IMR-90 (cell line): Measurements from ENCODE around the gene CSN1S1. TPM values are rescaled to one million over a fixed set of nuclear protein-coding genes. Genes with fewer than 3 reads are reported as not detected.

Source experiments
- ATAC-seq: fragments of 200-7000 bp; cut with Tn5 transposase; 2 replicates; pipeline ENCODE4 v1.9.1; 2020; ENCODE audit warnings: low read depth, mild to moderate bottlenecking, moderate library complexity
- BruUV-seq: library from RNA; stranded (reverse); fragments of 400-500 nt; replicated peaks from 2 replicates; lab custom pipeline; 2021; lab: Mats Ljungman, UMichigan
- CTCF ChIA-PET: fragments of 300-600 bp; formaldehyde crosslinking; extraction: SDS; loops from one replicate; lab custom pipeline; 2021; ENCODE audit warnings: antibody characterized with exemption; lab: Yijun Ruan, JAX
- POLR2A ChIA-PET: fragments of 300-600 bp; sonication (Branson Sonifier 250); formaldehyde crosslinking; loops from one replicate; lab custom pipeline; 2022; ENCODE audit warnings: antibody characterized with exemption; ENCODE audit not compliant: unreplicated experiment; lab: Charles Lee
- DNase-seq: peaks from one replicate; pipeline ENCODE4 v3.0.0; 2013
- H2AFZ ChIP-seq: replicated peaks from 2 replicates; pipeline ENCODE3; 2013; ENCODE audit warnings: low read length, mild to moderate bottlenecking; ENCODE audit not compliant: poor library complexity
- H2AK5ac ChIP-seq: 2 replicates; pipeline ENCODE4 v1.6.1; 2013; ENCODE audit warnings: low read depth, low read length, inconsistent platforms
- H2AK9ac ChIP-seq: replicated peaks from 2 replicates; pipeline ENCODE3; 2013; ENCODE audit warnings: mild to moderate bottlenecking, low read depth, low read length, moderate library complexity; ENCODE audit not compliant: poor library complexity
- H2BK120ac ChIP-seq: 2 replicates; pipeline ENCODE4 v1.6.1; 2013; ENCODE audit warnings: low read depth, low read length, inconsistent platforms
- H2BK15ac ChIP-seq: 3 replicates; pipeline ENCODE4 v1.6.1; 2013; ENCODE audit warnings: low read depth, low read length, inconsistent platforms
- H2BK20ac ChIP-seq: 2 replicates; pipeline ENCODE4 v1.6.1; 2013; ENCODE audit warnings: low read depth, mild to moderate bottlenecking, inconsistent platforms, low read length, moderate library complexity
- H2BK5ac ChIP-seq: 2 replicates; pipeline ENCODE4 v1.6.1; 2013; ENCODE audit warnings: mild to moderate bottlenecking, low read depth, low read length, inconsistent platforms; ENCODE audit not compliant: poor library complexity, severe bottlenecking
- H3K14ac ChIP-seq: replicated peaks from 2 replicates; pipeline ENCODE4 v1.6.1; 2013; ENCODE audit warnings: low read depth, low read length, inconsistent platforms
- H3K18ac ChIP-seq: 2 replicates; pipeline ENCODE4 v1.6.1; 2013; ENCODE audit warnings: low read depth, low read length, control low read depth
- H3K23ac ChIP-seq: 2 replicates; pipeline ENCODE4 v1.6.1; 2013; ENCODE audit warnings: low read depth, low read length, inconsistent platforms
- H3K27ac ChIP-seq: 2 replicates; pipeline ENCODE4 v1.5.1; 2013; ENCODE audit warnings: mild to moderate bottlenecking, control low read depth, low read length; ENCODE audit not compliant: insufficient read depth
- H3K27me3 ChIP-seq: 2 replicates; pipeline ENCODE4 v1.6.1; 2013; ENCODE audit warnings: low read length; ENCODE audit not compliant: control insufficient read depth, insufficient read depth
- H3K36me3 ChIP-seq: 2 replicates; pipeline ENCODE4 v1.6.1; 2013; ENCODE audit warnings: low read length, mixed read lengths; ENCODE audit not compliant: control insufficient read depth, insufficient read depth
- H3K4ac ChIP-seq: 2 replicates; pipeline ENCODE4 v1.6.1; 2013; ENCODE audit warnings: low read depth, low read length, inconsistent platforms
- H3K4me1 ChIP-seq: 2 replicates; pipeline ENCODE4 v1.6.1; 2013; ENCODE audit warnings: low read length, mixed read lengths; ENCODE audit not compliant: control insufficient read depth, insufficient read depth
- H3K4me2 ChIP-seq: 2 replicates; pipeline ENCODE4 v1.6.1; 2013; ENCODE audit warnings: low read depth, mild to moderate bottlenecking, control low read depth, low read length, moderate library complexity
- H3K4me3 ChIP-seq: 2 replicates; pipeline ENCODE4 v1.5.1; 2013; ENCODE audit warnings: low read depth, mild to moderate bottlenecking, control low read depth, low read length, moderate library complexity; ENCODE audit not compliant: insufficient read depth
- H3K56ac ChIP-seq: 2 replicates; pipeline ENCODE4 v1.6.1; 2013; ENCODE audit warnings: low read length, inconsistent platforms; ENCODE audit not compliant: insufficient read depth; ENCODE audit errors: extremely low read depth
- H3K79me1 ChIP-seq, 2 experiments: 2 replicates each; pipeline ENCODE4 v1.6.1; 2013; ENCODE audit warnings: low read length in 2 of 2, inconsistent platforms in 1 of 2, low read depth in 1 of 2
- H3K9ac ChIP-seq: 2 replicates; pipeline ENCODE4 v1.6.1; 2013; ENCODE audit warnings: low read depth, low read length, control low read depth
- H3K9me1 ChIP-seq: 2 replicates; pipeline ENCODE4 v1.6.1; 2013; ENCODE audit warnings: low read length, inconsistent platforms; ENCODE audit not compliant: insufficient read depth
- H3K9me3 ChIP-seq: 2 replicates; pipeline ENCODE4 v1.6.1; 2013; ENCODE audit warnings: low read length; ENCODE audit not compliant: control insufficient read depth, insufficient read depth
- H4K20me1 ChIP-seq: 2 replicates; pipeline ENCODE4 v1.6.1; 2013; ENCODE audit warnings: low read length, inconsistent platforms; ENCODE audit not compliant: insufficient read depth
- H4K5ac ChIP-seq: 2 replicates; pipeline ENCODE4 v1.6.1; 2013; ENCODE audit warnings: mild to moderate bottlenecking, low read depth, low read length, control low read depth
- H4K8ac ChIP-seq, 2 experiments: 2 replicates each; pipeline ENCODE4 v1.6.1; 2013; ENCODE audit warnings: low read depth in 2 of 2, low read length in 2 of 2, control low read depth in 1 of 2, inconsistent platforms in 1 of 2
- H4K91ac ChIP-seq: 2 replicates; pipeline ENCODE4 v1.6.1; 2013; ENCODE audit warnings: low read depth, low read length, inconsistent platforms; ENCODE audit not compliant: insufficient read depth
- RAD21 ChIP-seq: IDR thresholded peaks from 2 replicates; pipeline ENCODE4 v1.6.1; 2012; ENCODE audit warnings: low read length, improper control_type of control experiment
- RCOR1 ChIP-seq: IDR thresholded peaks from 2 replicates; pipeline ENCODE4 v1.6.1; 2012; ENCODE audit warnings: mild to moderate bottlenecking, low read length, improper control_type of control experiment; ENCODE audit not compliant: insufficient replicate concordance
- SMC3 ChIP-seq: fragments of 150-350 bp; IDR thresholded peaks from 2 replicates; pipeline ENCODE4 v1.6.1; 2016; ENCODE audit warnings: low read depth, mild to moderate bottlenecking, antibody characterized with exemption, low read length, moderate library complexity
- dilution Hi-C: fragments of 300-500 bp; cut with HindIII; formaldehyde crosslinking; loops from one replicate; pipeline ENCODE4 v1.14.3; 2018; ENCODE audit warnings: low sequenced_read_pairs; ENCODE audit not compliant: unreplicated experiment
- in situ Hi-C: fragments of 300-500 bp; cut with MboI; formaldehyde crosslinking; loops from 3 replicates; pipeline ENCODE4 v1.14.3; 2019; ENCODE audit warnings: low sequenced_read_pairs, inconsistent platforms, mixed read lengths
- intact Hi-C: fragments of 100-400 bp; cut with micrococcal nuclease; formaldehyde crosslinking; loops from 2 replicates; pipeline ENCODE4 v1.10.0; 2022
- polyA plus RNA-seq, 3 experiments: library from polyadenylated mRNA; depleted of rRNA; stranded (reverse); fragments of >200 nt; gene quantifications; 2 replicates each; pipeline ENCODE4 v1.2.3, GENCODE V29; 2012; ENCODE audit warnings: low replicate concordance in 1 of 3
- total RNA-seq: library from RNA; depleted of rRNA; stranded (reverse); fragments of >200 nt; gene quantifications from 2 replicates; pipeline ENCODE4 v1.2.3, GENCODE V29; 2012
- TF ChIP-seq, protein P1 (sequence below): fragments of 150-350 bp; IDR thresholded peaks from 2 replicates; pipeline ENCODE4 v1.6.1; 2017; ENCODE audit warnings: mild to moderate bottlenecking, antibody characterized with exemption, low read length, low read depth
- TF ChIP-seq, protein P2 (sequence below): conservative IDR thresholded peaks from 2 replicates; pipeline ENCODE4 v1.5.1; 2012; ENCODE audit warnings: mild to moderate bottlenecking, low read depth, low read length, improper control_type of control experiment

CSN1S1 gene
- total and polyA plus RNA-seq, 2 of the 4 experiments (the other 2 are of a cell fraction), result not detected

DNA sequence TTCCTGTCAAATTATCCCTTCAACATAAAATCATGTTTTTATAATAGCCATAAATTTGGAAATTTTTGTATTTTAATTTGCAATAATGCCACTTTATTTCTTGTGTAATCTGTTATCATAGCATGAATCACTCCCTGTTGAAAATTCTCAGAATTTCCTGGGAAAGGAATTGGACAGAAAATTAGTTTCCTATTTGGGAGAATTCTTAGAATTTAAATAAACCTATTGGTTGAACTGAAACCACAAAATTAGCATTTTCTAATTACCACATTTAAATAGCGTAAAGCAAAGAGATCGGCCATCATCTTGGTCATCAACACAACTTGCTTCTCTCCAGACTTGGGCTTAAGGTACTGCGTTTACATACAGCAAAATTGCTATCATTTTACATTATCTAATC is at the start of gene CSN1S1 (continued):
- TF ChIP-seq, protein P1, sequence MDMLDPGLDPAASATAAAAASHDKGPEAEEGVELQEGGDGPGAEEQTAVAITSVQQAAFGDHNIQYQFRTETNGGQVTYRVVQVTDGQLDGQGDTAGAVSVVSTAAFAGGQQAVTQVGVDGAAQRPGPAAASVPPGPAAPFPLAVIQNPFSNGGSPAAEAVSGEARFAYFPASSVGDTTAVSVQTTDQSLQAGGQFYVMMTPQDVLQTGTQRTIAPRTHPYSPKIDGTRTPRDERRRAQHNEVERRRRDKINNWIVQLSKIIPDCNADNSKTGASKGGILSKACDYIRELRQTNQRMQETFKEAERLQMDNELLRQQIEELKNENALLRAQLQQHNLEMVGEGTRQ, result no peak

DNA sequence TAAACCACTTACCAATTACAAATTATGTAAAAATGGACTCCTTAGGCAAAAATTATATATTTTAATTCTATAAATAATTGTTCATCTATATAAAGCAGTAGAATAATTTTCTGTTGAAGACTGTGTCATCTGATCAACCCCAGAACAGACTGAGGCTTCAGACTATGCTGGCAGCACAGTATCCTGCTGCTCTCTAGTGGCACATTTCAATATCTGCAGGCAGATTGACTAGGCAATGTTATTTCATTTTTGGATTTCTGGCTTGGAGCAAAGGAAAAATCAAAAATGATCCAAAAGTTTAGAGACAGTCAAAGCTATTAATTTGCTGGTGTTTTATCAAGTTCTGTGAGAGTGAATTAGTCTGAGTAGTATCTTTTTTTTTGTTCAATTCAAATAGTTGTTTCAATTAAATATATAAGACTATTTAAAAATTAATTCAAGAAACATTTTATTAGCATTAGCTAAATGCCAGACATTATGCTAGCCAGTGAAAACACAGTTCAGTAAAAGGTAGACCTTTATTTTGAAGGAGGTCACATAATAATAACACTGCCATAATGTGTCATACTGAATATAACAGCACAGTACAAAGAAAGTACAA is 49.6 kb upstream of the CSN1S1 start:
- in situ Hi-C loops, result loop anchor here (5.0 kb wide), 1 partner anchor 189 kb away; no protein-coding TSS in a partner anchor
- no TSS peak for BruUV-seq
- intact Hi-C loops, result loop anchor here (1.0 to 10.0 kb wide), 2 partner anchors 192 to 1386 kb away; no protein-coding TSS in a partner anchor
- dilution Hi-C loops, result no loop called here
- H3K4me1 ChIP-seq, result no peaks in the 10 kb centered on the region
- H3K27me3 ChIP-seq, result no peaks in the 10 kb centered on the region
- peak; percentile 87 for ATAC-seq
- H2AK9ac ChIP-seq, result no peak overlapping the region
- H3K18ac ChIP-seq, result no peak overlapping the region
- H2BK5ac ChIP-seq, result no peak overlapping the region
- no peak overlapping the region for H4K91ac ChIP-seq
- no peak overlapping the region for H3K56ac ChIP-seq
- no peak overlapping the region for H3K4ac ChIP-seq
- H4K5ac ChIP-seq, result no peak overlapping the region
- no peak overlapping the region for H2BK20ac ChIP-seq
- no peaks in the 10 kb centered on the region for H4K20me1 ChIP-seq
- POLR2A ChIA-PET, result no interaction called here
- H3K23ac ChIP-seq, result no peak overlapping the region
- H2AFZ ChIP-seq, result no peak overlapping the region
- H3K9me3 ChIP-seq, result no peaks in the 10 kb centered on the region
- peak; percentile 44 for DNase-seq
- no peak overlapping the region for H3K9ac ChIP-seq
- H3K4me3 ChIP-seq, result no peak overlapping the region
- H2BK120ac ChIP-seq, result no peak overlapping the region
- TF ChIP-seq RAD21 (peak; percentile 82), SMC3 (peak; percentile 65), RCOR1 (no peak)
- TF ChIP-seq, protein P2, sequence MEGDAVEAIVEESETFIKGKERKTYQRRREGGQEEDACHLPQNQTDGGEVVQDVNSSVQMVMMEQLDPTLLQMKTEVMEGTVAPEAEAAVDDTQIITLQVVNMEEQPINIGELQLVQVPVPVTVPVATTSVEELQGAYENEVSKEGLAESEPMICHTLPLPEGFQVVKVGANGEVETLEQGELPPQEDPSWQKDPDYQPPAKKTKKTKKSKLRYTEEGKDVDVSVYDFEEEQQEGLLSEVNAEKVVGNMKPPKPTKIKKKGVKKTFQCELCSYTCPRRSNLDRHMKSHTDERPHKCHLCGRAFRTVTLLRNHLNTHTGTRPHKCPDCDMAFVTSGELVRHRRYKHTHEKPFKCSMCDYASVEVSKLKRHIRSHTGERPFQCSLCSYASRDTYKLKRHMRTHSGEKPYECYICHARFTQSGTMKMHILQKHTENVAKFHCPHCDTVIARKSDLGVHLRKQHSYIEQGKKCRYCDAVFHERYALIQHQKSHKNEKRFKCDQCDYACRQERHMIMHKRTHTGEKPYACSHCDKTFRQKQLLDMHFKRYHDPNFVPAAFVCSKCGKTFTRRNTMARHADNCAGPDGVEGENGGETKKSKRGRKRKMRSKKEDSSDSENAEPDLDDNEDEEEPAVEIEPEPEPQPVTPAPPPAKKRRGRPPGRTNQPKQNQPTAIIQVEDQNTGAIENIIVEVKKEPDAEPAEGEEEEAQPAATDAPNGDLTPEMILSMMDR, result peak; percentile 78
- no peak overlapping the region for H2BK15ac ChIP-seq
- no peak overlapping the region for H3K4me2 ChIP-seq
- H3K14ac ChIP-seq, result no peak overlapping the region
- no peaks in the 10 kb centered on the region for H3K36me3 ChIP-seq
- no peaks in the 10 kb centered on the region for H3K9me1 ChIP-seq
- H2AK5ac ChIP-seq, result no peak overlapping the region
- H4K8ac ChIP-seq, result no peak overlapping the region
- no peak overlapping the region for H3K27ac ChIP-seq
- no peaks in the 10 kb centered on the region for H3K79me1 ChIP-seq
- CTCF ChIA-PET, result interaction anchor here (0.6 to 0.9 kb wide), 2 partner anchors 13 to 54 kb away, joined by 4 read pairs; no protein-coding TSS in a partner anchor
